RWPE2 (cell line): ENCODE results near the gene MAP4K3.

Experiments used
- ATAC-seq: fragments of 200-7000 bp; cut with Tn5 transposase; 3 replicates; pipeline ENCODE4 v1.9.1; 2021; ENCODE audit warnings: low read depth
- DNase-seq: peaks from one replicate; pipeline ENCODE4 v3.0.0-alpha.2; 2020; ENCODE audit warnings: low spot score
- H3K27ac ChIP-seq: fragments of 450-650 bp; 2 replicates; pipeline ENCODE4 v1.5.1; 2017; ENCODE audit warnings: mild to moderate bottlenecking; ENCODE audit not compliant: poor library complexity, severe bottlenecking
- H3K27me3 ChIP-seq: fragments of 250-450 bp; sonication (Bioruptor Pico); 2 replicates; pipeline ENCODE4 v1.5.1; 2021; ENCODE audit warnings: mild to moderate bottlenecking, moderate library complexity; ENCODE audit not compliant: insufficient read depth, poor library complexity, severe bottlenecking
- H3K36me3 ChIP-seq: fragments of 250-450 bp; sonication (Bioruptor Pico); 2 replicates; pipeline ENCODE4 v1.5.1; 2020; ENCODE audit warnings: low read depth, mild to moderate bottlenecking, moderate library complexity
- H3K4me1 ChIP-seq: fragments of 250-450 bp; sonication (Bioruptor Pico); 2 replicates; pipeline ENCODE4 v1.5.1; 2021; ENCODE audit warnings: mild to moderate bottlenecking, moderate library complexity; ENCODE audit not compliant: insufficient read depth, poor library complexity, severe bottlenecking
- H3K4me3 ChIP-seq: fragments of 250-450 bp; sonication (Bioruptor Pico); 2 replicates; pipeline ENCODE4 v1.5.1; 2021; ENCODE audit warnings: mild to moderate bottlenecking, moderate library complexity; ENCODE audit not compliant: severe bottlenecking
- H3K9me3 ChIP-seq: fragments of 250-450 bp; sonication (Bioruptor Pico); 2 replicates; pipeline ENCODE4 v1.5.1; 2021; ENCODE audit warnings: mild to moderate bottlenecking, moderate library complexity; ENCODE audit not compliant: severe bottlenecking
- TF ChIP-seq, protein P1 (sequence below): fragments of 450-650 bp; IDR thresholded peaks from one replicate; pipeline ENCODE4 v1.5.1; 2017; ENCODE audit warnings: mild to moderate bottlenecking, moderate library complexity; ENCODE audit not compliant: poor library complexity, severe bottlenecking

The MAP4K3 gene

DNA sequence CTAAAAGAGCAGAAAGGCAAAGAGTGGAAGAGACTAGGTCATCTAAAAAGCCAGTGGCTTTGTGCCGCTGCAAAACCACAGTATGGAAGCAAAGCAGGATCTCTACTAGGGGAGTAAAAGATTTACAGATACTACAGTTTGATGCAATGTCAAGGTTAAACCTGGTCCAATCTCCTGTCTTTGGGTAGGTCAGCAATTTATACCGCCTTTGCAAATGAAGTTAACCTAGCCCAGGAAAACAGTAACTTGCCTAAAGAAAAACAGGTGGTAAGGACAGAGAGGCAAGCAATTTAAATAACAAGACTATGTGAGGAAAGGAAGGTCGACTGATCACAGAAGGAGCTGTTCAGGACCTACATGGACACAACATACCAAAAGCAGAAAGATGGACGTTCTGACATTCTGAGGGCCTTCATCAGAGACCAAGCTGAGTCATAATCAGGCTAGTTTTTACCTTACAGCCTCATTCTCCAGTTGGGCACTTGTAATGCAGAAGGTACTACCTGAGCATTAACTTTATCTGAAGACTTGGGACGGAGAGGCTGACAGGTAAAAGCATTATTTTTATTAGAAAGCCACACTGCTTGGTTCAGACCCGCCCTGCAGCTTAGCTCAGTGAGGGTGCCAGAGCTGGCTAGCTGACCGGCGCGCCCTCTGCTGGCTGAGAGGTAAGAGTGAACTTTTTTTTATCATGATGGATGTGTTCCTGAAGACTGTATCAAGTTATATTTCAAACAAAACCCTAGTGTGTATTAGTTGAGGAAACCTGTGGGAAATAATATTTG is 209.3 kb downstream of the MAP4K3 start:
- H3K9me3 ChIP-seq: no peaks in the 10 kb centered on the region
- TF ChIP-seq, protein P1, sequence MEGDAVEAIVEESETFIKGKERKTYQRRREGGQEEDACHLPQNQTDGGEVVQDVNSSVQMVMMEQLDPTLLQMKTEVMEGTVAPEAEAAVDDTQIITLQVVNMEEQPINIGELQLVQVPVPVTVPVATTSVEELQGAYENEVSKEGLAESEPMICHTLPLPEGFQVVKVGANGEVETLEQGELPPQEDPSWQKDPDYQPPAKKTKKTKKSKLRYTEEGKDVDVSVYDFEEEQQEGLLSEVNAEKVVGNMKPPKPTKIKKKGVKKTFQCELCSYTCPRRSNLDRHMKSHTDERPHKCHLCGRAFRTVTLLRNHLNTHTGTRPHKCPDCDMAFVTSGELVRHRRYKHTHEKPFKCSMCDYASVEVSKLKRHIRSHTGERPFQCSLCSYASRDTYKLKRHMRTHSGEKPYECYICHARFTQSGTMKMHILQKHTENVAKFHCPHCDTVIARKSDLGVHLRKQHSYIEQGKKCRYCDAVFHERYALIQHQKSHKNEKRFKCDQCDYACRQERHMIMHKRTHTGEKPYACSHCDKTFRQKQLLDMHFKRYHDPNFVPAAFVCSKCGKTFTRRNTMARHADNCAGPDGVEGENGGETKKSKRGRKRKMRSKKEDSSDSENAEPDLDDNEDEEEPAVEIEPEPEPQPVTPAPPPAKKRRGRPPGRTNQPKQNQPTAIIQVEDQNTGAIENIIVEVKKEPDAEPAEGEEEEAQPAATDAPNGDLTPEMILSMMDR: peak; percentile 94
- H3K27ac ChIP-seq: no peak overlapping the region
- H3K4me3 ChIP-seq: no peak overlapping the region
- DNase-seq (peak; percentile 51), ATAC-seq (peak; percentile 74)
- no peaks in the 10 kb centered on the region for H3K36me3 ChIP-seq
- no peaks in the 10 kb centered on the region for H3K4me1 ChIP-seq
- no peaks in the 10 kb centered on the region for H3K27me3 ChIP-seq

- TF ChIP-seq, protein P1: no peak
- no peaks in the 10 kb centered on the region for H3K9me3 ChIP-seq
- no peak overlapping the region for H3K4me3 ChIP-seq
- no peaks in the 10 kb centered on the region for H3K4me1 ChIP-seq
- DNase-seq (no peak), ATAC-seq (no peak)
- H3K36me3 ChIP-seq: no peaks in the 10 kb centered on the region
- H3K27me3 ChIP-seq: no peaks in the 10 kb centered on the region
- H3K27ac ChIP-seq: no peak overlapping the region
These were observed 211.5 kb downstream of the MAP4K3 start for GRCh38 chr2:39225567-39225966.

- DNase-seq (no peak), ATAC-seq (no peak)
- Histone ChIP-seq H3K4me1 (no peaks in the 10 kb centered on the region), H3K27me3 (no peaks in the 10 kb centered on the region), H3K9me3 (no peaks in the 10 kb centered on the region), H3K27ac (no peak overlapping the region), H3K4me3 (no peak overlapping the region), H3K36me3 (no peaks in the 10 kb centered on the region)
- TF ChIP-seq, protein P1: no peak
These were observed 213.2 kb downstream of the MAP4K3 start for GRCh38 chr2:39223909-39224308.

DNA sequence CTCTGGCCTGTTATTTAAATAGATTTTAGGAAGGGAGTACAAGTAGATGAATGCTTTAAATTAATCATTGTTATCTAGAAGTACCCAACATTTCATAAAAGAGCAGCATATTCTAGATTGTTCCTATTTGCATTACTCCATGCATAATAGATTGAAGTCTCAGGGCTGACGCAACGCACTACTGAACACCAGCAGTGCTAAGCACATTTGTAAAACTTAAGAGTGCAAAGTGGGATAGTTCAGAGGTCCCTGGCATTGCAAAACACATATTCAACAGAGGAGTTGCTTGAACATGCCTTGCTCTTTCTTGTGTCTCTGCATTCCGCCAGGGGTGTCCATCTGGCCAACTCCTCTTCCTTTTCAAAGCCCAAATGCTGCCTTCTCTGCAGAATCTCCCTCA is 215.6 kb downstream of the MAP4K3 start:
- TF ChIP-seq, protein P1: no peak
- Histone ChIP-seq H3K9me3 (no peaks in the 10 kb centered on the region), H3K4me1 (no peaks in the 10 kb centered on the region), H3K27me3 (no peaks in the 10 kb centered on the region), H3K4me3 (no peak overlapping the region), H3K27ac (no peak overlapping the region), H3K36me3 (no peaks in the 10 kb centered on the region)
- ATAC-seq (no peak), DNase-seq (no peak)

- no peaks in the 10 kb centered on the region for H3K4me1 ChIP-seq
- TF ChIP-seq, protein P1: no peak
- ATAC-seq: no peak
- H3K9me3 ChIP-seq: no peaks in the 10 kb centered on the region
- no peaks in the 10 kb centered on the region for H3K27me3 ChIP-seq
- no peak for DNase-seq
- H3K4me3 ChIP-seq: no peak overlapping the region
- H3K36me3 ChIP-seq: no peaks in the 10 kb centered on the region
- no peak overlapping the region for H3K27ac ChIP-seq
These were observed 216.9 kb downstream of the MAP4K3 start for GRCh38 chr2:39220136-39220535.
